Pancreas (tissue), 10 donors: ENCODE data around the gene MTHFSD. TPM values are rescaled to one million over a fixed set of nuclear protein-coding genes. Genes with fewer than 3 reads are reported as not detected.

Source experiments
- ATAC-seq, 4 donors: fragments of 200-7000 bp; cut with Tn5 transposase; one replicate each; pipeline versions ENCODE4 v1.8.0 to v1.9.1; 2020; ENCODE audit warnings: mild to moderate bottlenecking in 4 of 4, moderate library complexity in 4 of 4
- DNase-seq, 6 donors: peaks; one replicate each; pipeline ENCODE4 v3.0.0-alpha.2; 2020
- FAIRE-seq: peaks from 2 replicates; lab custom pipeline; 2012; peaks lifted over from hg19 to GRCh38; lab: Jason Lieb, UNC
- H3K27ac ChIP-seq, 4 donors: fragments of 200-600 bp; sonication (generic); 1 replicate in 3 of 4; 2 replicates in 1 of 4; pipeline versions ENCODE4 v1.5.0 to v1.8.0; 2020
- H3K27me3 ChIP-seq, 4 donors: fragments of 200-600 bp; one replicate each; pipeline ENCODE4 v1.8.0; 2021
- H3K36me3 ChIP-seq, 3 donors: fragments of 200-600 bp; sonication (generic) in 1 of 3; one replicate each; pipeline versions ENCODE4 v1.5.0 to v1.8.0; 2020 to 2021
- H3K4me1 ChIP-seq, 3 donors: fragments of 200-600 bp; one replicate each; pipeline ENCODE4 v1.8.0; 2021
- H3K4me3 ChIP-seq, 4 donors: fragments of 200-600 bp; sonication (generic) in 2 of 4; one replicate each; pipeline versions ENCODE4 v1.5.0 to v1.8.0; 2020 to 2021
- H3K9me3 ChIP-seq, 4 donors: fragments of 200-600 bp; one replicate each; pipeline ENCODE4 v1.8.0; 2021
- CTCF ChIP-seq, 4 donors: fragments of 200-600 bp; sonication (generic) in 3 of 4; IDR thresholded peaks; one replicate each; pipeline versions ENCODE4 v1.5.0 to v1.8.0; 2021; ENCODE audit warnings: antibody characterized with exemption in 4 of 4
- WGBS, 2 donors: extraction: QIAGEN DNeasy Blood & Tissue Kit; methylation state at CpG; one replicate each; pipeline ENCODE4 v1.1.7; 2013; 5-methylcytosine and 5-hydroxymethylcytosine counted together
- intact Hi-C, 3 donors: fragments of 100-400 bp; cut with DNase I; formaldehyde crosslinking; loops; one replicate each; pipeline versions ENCODE4 v1.11.1 to v1.14.2; 2022
- polyA plus RNA-seq, 2 donors: library from polyadenylated mRNA; stranded (reverse); fragments of 200-250 nt; gene quantifications; one replicate each; pipeline ENCODE4 v1.2.3, GENCODE V29; 2013
- total RNA-seq, 6 donors: library from RNA; stranded (reverse); fragmentation: NEBNext Ultra II Directional in 4 of 6; extraction: Animal tissue kit (Norgen Biotek cat#: 25700) in 4 of 6; gene quantifications; one replicate each; pipeline versions ENCODE4 v1.2.1 to v1.2.4, GENCODE V29; 2021 to 2023
- donor health status: healthy with polysubstance abuse.
- donor health status: DM: no; HTN: no; CAD: no; lungs with moderate emphysema.
- donor health status: DM: no; HTN: no; CAD: no.
- donor health status: control.
- donor health status: control.
- donor health status: Bipolar disorder and iron deficiency.
- donor health status: DM: yes; HTN: yes; CAD: no.
- donor health status: DM: no; HTN: no; CAD: no.
- donor health status: DM: no; HTN: no; CAD: no.
- donor health status: DM: yes; HTN: yes; CAD: no.

MTHFSD gene
- total and polyA plus RNA-seq, 8 donors, result 7.3 to 17.6 (median 10.4) TPM

- TF ChIP-seq CTCF (IDR thresholded peaks at IDR 0.05), result no peak
- Histone ChIP-seq H3K36me3 (no peaks in the 10 kb centered on the region), H3K9me3 (no peaks in the 10 kb centered on the region), H3K4me1 (peaks cover 0 to 6% (median 0%) of the 10 kb centered on the region in 3 donors), H3K27me3 (peaks cover 0 to 44% (median 20%) of the 10 kb centered on the region in 4 donors), H3K4me3 (no peak overlapping the region), H3K27ac (no peak overlapping the region)
- no peak for ATAC-seq
- no peak for FAIRE-seq
- no peak for DNase-seq
- 26 to 29% methylated on average over 16 of the region's 16 CpGs for WGBS, 2 donors
- intact Hi-C loops, result loop anchor here in 2 of 3 donors (5.0 to 10.0 kb wide), 2 partner anchors 712 to 720 kb away; no protein-coding TSS in a partner anchor
Observed at GRCh38 chr16:86565181-86565631, 10.2 kb upstream of the MTHFSD start.

GRCh38 chr16:86563469-86564345 is 8.7 kb upstream of the MTHFSD start:
- no peaks in the 10 kb centered on the region for H3K36me3 ChIP-seq
- peak; percentile 96 to 99 (median 98) for ATAC-seq
- WGBS, 2 donors, result 1% methylated on average over 41 of the region's 41 CpGs
- peak; percentile 78 to 93 (median 88) for DNase-seq
- no peaks in the 10 kb centered on the region for H3K9me3 ChIP-seq
- no peak overlapping the region for H3K27ac ChIP-seq
- peaks cover 0 to 41% (median 18%) of the 10 kb centered on the region in 4 donors for H3K27me3 ChIP-seq
- FAIRE-seq, result peak; percentile 54
- peak; percentile 99 to 100 (median 100) for TF ChIP-seq CTCF (IDR thresholded peaks at IDR 0.05)
- peak overlapping the region in 2 of 4 donors; percentile 13 to 23 for H3K4me3 ChIP-seq
- H3K4me1 ChIP-seq, result peaks cover 0 to 6% (median 0%) of the 10 kb centered on the region in 3 donors
- intact Hi-C loops, result loop anchor here in 2 of 3 donors (5.0 to 10.0 kb wide), 3 partner anchors 719 to 734 kb away; no protein-coding TSS in a partner anchor

GRCh38 chr16:86562356-86562755 is 7.3 kb upstream of the MTHFSD start:
- ATAC-seq, result no peak
- no peak overlapping the region for H3K27ac ChIP-seq
- no peak overlapping the region for H3K4me3 ChIP-seq
- WGBS, 2 donors, result 63 to 64% methylated on average over 6 of the region's 6 CpGs
- peaks cover 0 to 6% (median 0%) of the 10 kb centered on the region in 3 donors for H3K4me1 ChIP-seq
- no peaks in the 10 kb centered on the region for H3K9me3 ChIP-seq
- no peak for FAIRE-seq
- H3K36me3 ChIP-seq, result no peaks in the 10 kb centered on the region
- DNase-seq, result no peak
- intact Hi-C loops, result loop anchor here in 2 of 3 donors (5.0 to 10.0 kb wide), 3 partner anchors 720 to 735 kb away; no protein-coding TSS in a partner anchor
- peaks cover 0 to 39% (median 18%) of the 10 kb centered on the region in 4 donors for H3K27me3 ChIP-seq
- TF ChIP-seq CTCF (IDR thresholded peaks at IDR 0.05), result no peak

GRCh38 chr16:86559802-86560305 is 4.8 kb upstream of the MTHFSD start:
- DNase-seq (no peak), FAIRE-seq (no peak), ATAC-seq (no peak)
- WGBS, 2 donors, result 64 to 71% methylated on average over 7 to 9 of the region's 9 CpGs
- H3K27me3 ChIP-seq, result peaks cover 0 to 18% (median 4%) of the 10 kb centered on the region in 4 donors
- H3K9me3 ChIP-seq, result no peaks in the 10 kb centered on the region
- H3K27ac ChIP-seq, result no peak overlapping the region
- H3K36me3 ChIP-seq, result no peaks in the 10 kb centered on the region
- peaks cover 0 to 6% (median 5%) of the 10 kb centered on the region in 3 donors for H3K4me1 ChIP-seq
- no peak for TF ChIP-seq CTCF (IDR thresholded peaks at IDR 0.05)
- intact Hi-C loops, result loop anchor here in 2 of 3 donors (5.0 to 10.0 kb wide), 3 partner anchors 722 to 737 kb away; no protein-coding TSS in a partner anchor
- H3K4me3 ChIP-seq, result no peak overlapping the region
